Effector memory CD4-positive, alpha-beta T cell (primary cell): Measurements from ENCODE around the gene SPINK2.

Experiments
- DNase-seq, 3 donors: peaks; one replicate each; pipeline ENCODE4 v3.0.0-alpha.2; 2020
- H3K27ac ChIP-seq: 2 replicates; pipeline ENCODE4 v1.7.0; 2013; ENCODE audit warnings: mild to moderate bottlenecking, low read length, moderate library complexity; ENCODE audit not compliant: insufficient read depth, poor library complexity, severe bottlenecking
- H3K27me3 ChIP-seq: replicated peaks from 2 replicates; pipeline ENCODE4 v1.7.0; 2013; ENCODE audit warnings: mild to moderate bottlenecking, low read length; ENCODE audit not compliant: insufficient read depth, control insufficient read depth, poor library complexity, severe bottlenecking
- H3K36me3 ChIP-seq: 2 replicates; pipeline ENCODE4 v1.7.0; 2013; ENCODE audit warnings: mild to moderate bottlenecking, low read length, moderate library complexity; ENCODE audit not compliant: control insufficient read depth, insufficient read depth
- H3K4me1 ChIP-seq: 2 replicates; pipeline ENCODE4 v1.7.0; 2013; ENCODE audit warnings: low read length, mild to moderate bottlenecking; ENCODE audit not compliant: control insufficient read depth, insufficient read depth, poor library complexity, severe bottlenecking
- H3K4me3 ChIP-seq: 2 replicates; pipeline ENCODE4 v1.7.0; 2013; ENCODE audit warnings: low read length, low read depth, mild to moderate bottlenecking; ENCODE audit not compliant: insufficient read depth, poor library complexity, severe bottlenecking
- H3K9me3 ChIP-seq: 2 replicates; pipeline ENCODE4 v1.7.0; 2013; ENCODE audit warnings: mild to moderate bottlenecking, low read length, moderate library complexity; ENCODE audit not compliant: control insufficient read depth
- total RNA-seq, 3 donors: gene quantifications; one replicate each; lab custom pipeline; 2026; lab: John Stamatoyannopoulos, UW

Gene SPINK2, protein sequence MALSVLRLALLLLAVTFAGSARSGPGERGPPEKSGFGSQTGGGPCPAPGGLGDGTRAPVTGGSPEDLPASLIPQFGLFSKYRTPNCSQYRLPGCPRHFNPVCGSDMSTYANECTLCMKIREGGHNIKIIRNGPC
- 0.26 to 0.97 (median 0.86) reads per million in 3 donors for total RNA-seq

DNA sequence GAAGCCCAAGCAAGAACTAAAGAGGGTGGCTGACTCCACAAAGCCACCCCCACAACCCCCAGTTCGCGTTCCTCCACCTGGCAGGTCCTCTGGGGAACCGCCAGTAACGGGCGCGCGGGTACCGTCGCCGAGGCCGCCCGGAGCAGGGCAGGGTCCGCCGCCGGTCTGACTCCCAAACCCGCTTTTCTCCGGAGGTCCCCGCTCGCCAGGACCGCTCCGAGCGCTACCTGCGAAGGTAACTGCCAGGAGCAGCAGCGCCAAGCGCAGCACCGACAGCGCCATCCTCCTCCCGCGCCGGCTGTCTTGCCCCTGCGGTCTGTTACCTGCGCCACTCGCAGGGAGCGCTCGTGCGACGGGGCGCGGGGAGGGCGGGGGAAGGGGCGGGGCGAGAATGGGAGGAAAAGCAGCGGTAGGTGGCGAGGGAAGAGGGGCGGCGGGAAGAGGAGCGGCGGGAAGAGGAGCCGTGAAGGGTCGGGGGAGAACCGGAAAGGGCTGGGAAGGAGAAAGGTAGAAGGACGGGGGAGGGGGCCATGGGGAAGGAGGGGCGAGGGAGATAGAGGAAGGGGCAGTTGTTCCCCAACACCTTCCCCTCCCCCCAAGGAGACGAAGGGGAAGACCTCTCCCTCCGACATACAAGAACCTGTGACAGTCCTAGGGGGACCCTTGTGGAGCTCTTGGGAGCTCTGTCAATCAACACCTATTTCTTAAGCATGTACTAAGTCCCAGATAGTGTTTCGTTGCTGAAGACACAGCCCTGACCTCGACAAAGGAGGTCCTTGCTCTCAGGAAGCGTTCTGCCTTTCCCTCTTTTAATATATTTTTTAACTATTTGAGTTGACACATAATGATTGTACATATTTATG is at the start of gene SPINK2:
Gene SPINK2, minus strand, starts transcription at position 321 of the 863 bp plus-strand sequence. Its CDS starts 39 bp downstream, at position 282.
- Histone ChIP-seq H3K36me3 (no peaks in the 10 kb centered on the region), H3K9me3 (no peaks in the 10 kb centered on the region), H3K4me1 (peaks cover 14% of the 10 kb centered on the region), H3K27ac (no peak within 1 kb of the TSS), H3K4me3 (peak within 1 kb of the TSS; percentile 54), H3K27me3 (no peaks in the 10 kb centered on the region)
- peak; percentile 48 to 65 (median 62) for DNase-seq

DNA sequence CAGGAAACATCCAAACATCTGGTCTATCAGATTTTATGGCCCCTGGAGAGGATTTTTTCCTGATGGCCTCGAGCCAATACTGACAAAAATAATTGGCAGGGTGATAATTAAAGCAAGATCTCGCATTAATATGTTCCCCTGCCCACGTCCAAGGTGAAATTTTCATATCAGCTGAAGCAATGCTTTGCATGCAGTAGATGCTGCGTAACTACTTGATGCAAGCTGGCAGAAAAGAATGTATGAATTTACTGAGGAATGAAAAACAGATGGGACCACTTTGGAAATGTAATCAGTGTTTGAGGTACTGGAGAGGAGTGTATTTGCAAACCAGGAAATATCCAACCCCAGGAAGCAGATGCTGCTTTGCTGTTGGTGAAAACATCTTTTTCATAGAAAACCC is 49.4 kb upstream of the SPINK2 start:
- Histone ChIP-seq H3K9me3 (no peaks in the 10 kb centered on the region), H3K36me3 (no peaks in the 10 kb centered on the region), H3K27ac (no peak overlapping the region), H3K27me3 (no peaks in the 10 kb centered on the region), H3K4me3 (no peak overlapping the region), H3K4me1 (no peaks in the 10 kb centered on the region)
- DNase-seq, result no peak

DNA sequence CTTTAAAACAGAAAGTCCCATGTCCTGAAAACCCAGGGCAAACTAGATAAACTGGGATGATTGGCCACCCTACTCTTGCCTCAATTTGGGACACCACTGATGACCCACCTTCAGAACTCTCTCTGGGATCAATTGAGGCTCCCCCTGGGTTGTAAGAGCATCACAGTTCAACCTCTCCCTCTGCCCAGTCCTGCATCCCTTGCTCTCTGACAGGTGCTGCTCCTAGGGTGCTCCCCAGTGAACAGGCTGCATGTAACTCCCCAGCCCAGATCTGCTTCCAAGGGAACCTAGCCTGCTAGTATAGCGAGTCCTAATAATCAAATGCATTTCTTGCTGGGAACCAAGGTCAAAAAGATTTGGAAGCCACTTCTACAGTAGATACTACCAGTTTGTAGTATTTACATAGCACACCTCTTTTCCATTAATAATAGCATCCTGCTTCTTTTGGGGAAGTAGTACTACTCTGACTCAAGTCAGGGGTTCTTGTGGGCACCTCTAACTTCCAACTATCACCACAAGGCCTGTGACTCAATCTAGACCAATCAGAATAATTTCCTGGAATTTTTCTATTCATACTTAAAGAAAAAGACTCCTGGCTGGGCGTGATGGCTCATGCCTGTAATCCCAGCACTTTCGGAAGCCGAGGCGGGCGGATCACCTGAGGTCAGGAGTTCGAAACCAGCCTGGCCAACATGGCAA is 42.1 kb upstream of the SPINK2 start:
- H3K4me3 ChIP-seq, result no peak overlapping the region
- no peaks in the 10 kb centered on the region for H3K27me3 ChIP-seq
- H3K9me3 ChIP-seq, result no peaks in the 10 kb centered on the region
- no peak overlapping the region for H3K27ac ChIP-seq
- no peak for DNase-seq
- H3K36me3 ChIP-seq, result no peaks in the 10 kb centered on the region
- H3K4me1 ChIP-seq, result no peaks in the 10 kb centered on the region

DNA sequence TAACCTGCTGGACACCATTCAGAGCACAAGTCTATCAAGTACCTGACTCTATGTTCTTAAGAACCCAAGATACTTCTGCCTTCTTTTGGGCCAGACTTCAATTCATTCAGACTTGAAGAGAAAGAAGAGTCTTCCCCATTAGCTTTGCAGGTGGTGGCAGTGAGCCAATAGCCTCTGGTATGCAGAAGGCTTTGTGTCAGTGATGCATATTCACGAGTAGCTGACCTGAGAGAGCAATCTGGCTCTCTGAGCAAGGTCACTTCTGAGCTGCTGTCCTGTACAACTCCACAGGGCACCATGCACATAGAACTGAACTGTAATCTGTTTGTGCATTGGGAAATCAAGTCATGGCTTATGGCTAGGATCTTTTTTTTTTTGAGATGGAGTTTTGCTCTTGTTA is 39.9 kb upstream of the SPINK2 start:
- no peak for DNase-seq
- no peak overlapping the region for H3K4me3 ChIP-seq
- H3K36me3 ChIP-seq, result no peaks in the 10 kb centered on the region
- no peaks in the 10 kb centered on the region for H3K4me1 ChIP-seq
- no peak overlapping the region for H3K27ac ChIP-seq
- H3K9me3 ChIP-seq, result no peaks in the 10 kb centered on the region
- no peaks in the 10 kb centered on the region for H3K27me3 ChIP-seq

DNA sequence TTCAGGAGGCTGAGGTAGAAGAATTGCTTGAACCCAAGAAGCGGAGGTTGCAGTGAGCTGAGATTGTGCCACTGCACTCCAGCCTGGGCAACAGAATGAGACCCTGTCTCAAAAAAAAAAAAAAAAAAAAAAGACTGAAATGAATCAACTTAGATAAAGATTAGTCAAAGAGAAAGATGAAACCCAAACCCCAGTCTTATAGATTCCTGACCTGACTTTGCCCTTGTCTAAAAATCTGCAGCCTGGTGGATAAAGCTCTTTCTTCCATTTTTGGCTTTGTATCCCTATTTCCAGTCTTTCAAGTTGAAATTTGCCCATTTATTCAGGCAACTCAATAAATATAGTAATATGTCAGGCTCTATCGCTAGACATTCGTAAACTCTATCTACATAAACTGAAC is 39.3 kb upstream of the SPINK2 start:
- Histone ChIP-seq H3K27me3 (no peaks in the 10 kb centered on the region), H3K36me3 (no peaks in the 10 kb centered on the region), H3K4me3 (no peak overlapping the region), H3K4me1 (no peaks in the 10 kb centered on the region), H3K9me3 (no peaks in the 10 kb centered on the region), H3K27ac (no peak overlapping the region)
- no peak for DNase-seq

DNA sequence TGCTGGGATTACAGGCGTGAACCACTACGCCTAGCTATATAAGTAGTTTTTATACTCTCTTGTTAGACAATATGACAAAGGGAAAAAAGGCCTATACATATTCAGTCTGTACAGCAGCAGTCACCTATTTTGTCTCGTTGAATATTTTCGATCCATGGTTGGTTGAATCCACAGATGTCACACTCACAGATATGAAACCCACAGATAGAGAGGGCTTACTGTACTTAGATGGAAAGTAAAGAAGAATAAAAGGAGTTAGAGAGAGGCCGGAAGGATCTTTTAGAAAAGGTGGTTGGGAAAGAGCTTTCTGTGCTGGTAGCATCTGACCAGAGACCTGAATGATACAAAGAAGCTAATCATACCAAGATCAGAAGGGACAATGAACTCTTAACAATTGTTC is 38.3 kb upstream of the SPINK2 start:
- no peak for DNase-seq
- Histone ChIP-seq H3K27ac (no peak overlapping the region), H3K4me1 (no peaks in the 10 kb centered on the region), H3K4me3 (no peak overlapping the region), H3K9me3 (no peaks in the 10 kb centered on the region), H3K36me3 (no peaks in the 10 kb centered on the region), H3K27me3 (no peaks in the 10 kb centered on the region)

DNA sequence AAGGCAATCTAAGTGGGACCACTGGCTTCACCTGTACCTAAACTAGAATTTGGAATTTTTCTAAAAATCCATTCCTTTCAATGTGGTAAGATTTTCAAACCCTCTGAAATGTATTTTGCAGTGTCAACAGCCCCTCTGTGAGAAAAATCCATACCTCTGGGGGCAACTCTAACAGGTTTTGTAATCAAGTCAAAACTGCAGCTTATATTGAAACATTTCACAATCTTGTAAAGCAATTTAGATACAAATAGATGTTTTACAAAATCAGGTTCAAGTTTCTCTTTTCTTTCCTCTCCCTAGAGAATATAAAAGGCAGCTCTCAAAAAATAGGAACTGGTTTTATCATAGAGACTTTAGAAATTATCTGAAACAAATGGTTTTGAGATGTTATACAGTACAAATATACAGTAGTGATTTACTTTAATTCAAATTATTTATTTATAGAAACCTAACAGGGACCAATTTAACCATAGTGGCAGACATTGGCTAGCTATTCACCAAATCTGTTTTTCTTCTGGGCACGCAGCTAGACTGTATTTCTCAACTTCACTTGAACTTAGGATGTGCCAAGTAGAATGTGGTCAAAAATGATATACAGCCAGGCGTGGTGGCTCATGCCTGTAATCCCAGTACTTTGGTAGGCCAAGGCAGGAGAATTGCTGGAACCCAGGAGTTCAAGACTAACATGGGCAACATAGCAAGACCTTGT is 36.3 kb upstream of the SPINK2 start:
- Histone ChIP-seq H3K27ac (no peak overlapping the region), H3K36me3 (no peaks in the 10 kb centered on the region), H3K27me3 (no peaks in the 10 kb centered on the region), H3K9me3 (no peaks in the 10 kb centered on the region), H3K4me3 (no peak overlapping the region), H3K4me1 (no peaks in the 10 kb centered on the region)
- DNase-seq, result no peak

DNA sequence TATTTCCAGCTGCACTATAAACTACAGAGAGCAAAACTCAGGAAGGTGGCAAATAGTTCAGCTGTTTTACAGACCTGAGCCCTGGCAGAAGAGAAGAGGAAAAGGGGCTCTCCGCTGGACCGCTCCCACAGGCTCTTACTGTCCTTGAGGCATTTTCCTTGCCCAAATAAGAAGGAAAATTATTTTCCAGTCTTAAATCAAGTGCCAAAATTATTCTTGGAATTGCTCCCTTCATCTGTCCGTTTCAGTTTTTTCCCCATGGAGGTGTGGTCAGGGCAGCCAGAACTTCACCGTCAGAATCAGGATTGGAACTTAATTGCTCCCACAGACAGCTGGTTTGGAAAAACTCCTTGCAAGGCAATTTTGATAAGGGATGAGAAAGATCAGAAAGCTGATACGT is 35.2 kb upstream of the SPINK2 start:
- Histone ChIP-seq H3K27ac (no peak overlapping the region), H3K27me3 (no peaks in the 10 kb centered on the region), H3K4me1 (no peaks in the 10 kb centered on the region), H3K4me3 (no peak overlapping the region), H3K9me3 (no peaks in the 10 kb centered on the region), H3K36me3 (no peaks in the 10 kb centered on the region)
- DNase-seq, result no peak

DNA sequence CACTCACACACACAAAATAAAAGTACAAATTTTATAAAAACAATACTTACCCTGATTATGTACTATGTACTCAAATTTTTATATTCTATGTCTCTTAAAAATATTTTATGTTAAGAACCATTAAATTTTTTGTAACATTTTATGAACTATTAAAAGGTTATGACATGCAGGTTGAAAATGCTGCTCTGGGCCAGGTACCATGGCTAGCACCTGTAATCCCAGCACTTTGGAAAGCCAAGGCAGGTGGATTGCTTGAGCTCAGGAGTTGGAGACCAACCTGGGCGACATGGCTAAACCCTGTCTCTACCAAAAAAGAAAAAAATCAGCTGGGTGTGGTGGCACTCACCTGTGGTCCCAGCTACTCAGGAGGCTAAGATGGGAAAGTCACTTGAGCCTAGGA is 29.4 kb upstream of the SPINK2 start:
- Histone ChIP-seq H3K27ac (no peak overlapping the region), H3K36me3 (no peaks in the 10 kb centered on the region), H3K4me1 (no peaks in the 10 kb centered on the region), H3K4me3 (no peak overlapping the region), H3K9me3 (no peaks in the 10 kb centered on the region), H3K27me3 (no peaks in the 10 kb centered on the region)
- DNase-seq, result no peak
